HL-60 (cell line): ENCODE measurements around the gene SSX2IP.

Experiments
- DNase-seq, 2 experiments: peaks; one replicate each; pipeline ENCODE4 v3.0.0-alpha.2; 2010 to 2020; ENCODE audit warnings: low read depth in 1 of 2, low spot score in 1 of 2
- H3K27ac ChIP-seq: fragments of 250-450 bp; sonication (Bioruptor Pico); replicated peaks from 2 replicates; pipeline ENCODE4 v1.5.1; 2020; ENCODE audit warnings: mild to moderate bottlenecking, moderate library complexity
- H3K27me3 ChIP-seq: fragments of 250-450 bp; sonication (Bioruptor Pico); 2 replicates; pipeline ENCODE4 v1.5.1; 2021; ENCODE audit warnings: mild to moderate bottlenecking, moderate library complexity; ENCODE audit not compliant: insufficient read depth, poor library complexity, severe bottlenecking
- H3K4me3 ChIP-seq: replicated peaks from 2 replicates; pipeline ENCODE4 v1.5.1; 2011; ENCODE audit warnings: mild to moderate bottlenecking, control low read depth, low read length; ENCODE audit not compliant: insufficient read depth
- CTCF ChIP-seq: IDR thresholded peaks from one replicate; pipeline ENCODE4 v1.5.1; 2011; ENCODE audit warnings: low read length, control low read depth, inconsistent platforms; ENCODE audit not compliant: insufficient read depth
- GABPA ChIP-seq: IDR thresholded peaks from 2 replicates; pipeline ENCODE4 v1.6.1; 2012; ENCODE audit warnings: low read depth
- POLR2AphosphoS5 ChIP-seq: IDR thresholded peaks from 2 replicates; pipeline ENCODE4 v1.6.1; 2012; ENCODE audit warnings: low read depth
- REST ChIP-seq: IDR thresholded peaks from 2 replicates; pipeline ENCODE4 v1.6.1; 2012; ENCODE audit warnings: low read depth; ENCODE audit not compliant: insufficient replicate concordance
- SPI1 ChIP-seq: IDR thresholded peaks from 2 replicates; pipeline ENCODE4 v1.6.1; 2012; ENCODE audit warnings: low read depth, mild to moderate bottlenecking, borderline replicate concordance

The SSX2IP gene

GRCh38 chr1:84603223-84603622, 87.0 kb downstream of the SSX2IP start:
- no peak for TF ChIP-seq REST
- Histone ChIP-seq H3K27ac (no peak overlapping the region), H3K4me3 (no peak overlapping the region), H3K27me3 (no peaks in the 10 kb centered on the region)
- no peak for DNase-seq

GRCh38 chr1:84600796-84601195, 89.5 kb downstream of the SSX2IP start:
- TF ChIP-seq CTCF (no peak), GABPA (no peak), SPI1 (no peak), POLR2AphosphoS5 (no peak), REST (no peak)
- no peak overlapping the region for H3K4me3 ChIP-seq

DNA sequence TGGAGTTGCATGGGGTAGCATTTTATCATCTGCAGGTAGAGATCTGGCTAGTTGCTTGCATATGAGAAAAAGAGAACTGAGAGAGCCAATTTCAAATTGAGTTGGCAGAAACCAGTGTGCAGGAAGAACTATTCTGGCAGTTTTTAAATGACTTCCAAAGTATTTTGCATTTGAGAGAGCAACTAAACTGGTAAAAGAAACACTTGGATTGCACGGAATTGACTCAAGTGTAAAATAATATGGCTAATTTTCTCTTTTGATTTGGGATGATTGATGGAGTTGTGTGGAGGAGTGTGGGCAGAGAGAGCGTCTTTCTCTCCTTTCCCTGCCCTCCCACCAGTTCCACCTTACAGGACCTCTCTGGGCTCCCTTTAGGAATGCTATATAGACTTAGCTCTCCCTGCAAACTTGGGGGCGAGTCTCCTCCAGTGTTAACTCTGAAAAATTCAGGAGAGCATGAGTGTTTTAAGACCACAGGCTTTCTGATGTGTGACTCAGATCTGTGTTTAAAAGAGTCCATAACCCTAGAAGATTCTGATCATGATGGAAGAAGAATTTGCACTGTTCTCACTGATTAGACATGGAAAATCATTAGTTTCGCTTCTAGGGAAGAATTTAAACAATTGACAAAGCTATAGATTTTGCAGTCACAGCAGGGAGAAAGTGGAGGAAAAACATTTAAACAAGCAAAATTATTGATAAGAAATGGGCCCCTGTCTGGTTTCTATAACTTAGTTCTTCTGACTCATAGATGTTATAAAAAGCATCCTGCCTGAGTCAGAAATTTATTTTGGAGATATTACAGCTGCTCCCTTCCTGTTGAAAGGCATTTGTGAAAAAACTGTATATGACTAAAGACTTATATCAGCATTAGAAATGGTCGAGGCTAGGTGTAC, 91.2 kb downstream of the SSX2IP start:
- Histone ChIP-seq H3K27me3 (no peaks in the 10 kb centered on the region), H3K27ac (no peak overlapping the region), H3K4me3 (no peak overlapping the region)
- no peak for DNase-seq
- TF ChIP-seq CTCF (no peak), REST (no peak), POLR2AphosphoS5 (no peak), GABPA (no peak)

More at GRCh38 chr1:84600796-84601195, 89.5 kb downstream of the SSX2IP start:
- H3K27me3 ChIP-seq = no peaks in the 10 kb centered on the region
- H3K27ac ChIP-seq = no peak overlapping the region
- no peak for DNase-seq
